IMR-90 (cell line): ENCODE measurements around the gene STARD7. TPM values are rescaled to one million over a fixed set of nuclear protein-coding genes. Genes with fewer than 3 reads are reported as not detected.

Experiments
- ATAC-seq: fragments of 200-7000 bp; cut with Tn5 transposase; 2 replicates; pipeline ENCODE4 v1.9.1; 2020; ENCODE audit warnings: low read depth, mild to moderate bottlenecking, moderate library complexity
- BruUV-seq: library from RNA; stranded (reverse); fragments of 400-500 nt; replicated peaks from 2 replicates; lab custom pipeline; 2021; lab: Mats Ljungman, UMichigan
- CTCF ChIA-PET: fragments of 300-600 bp; formaldehyde crosslinking; extraction: SDS; loops from one replicate; lab custom pipeline; 2021; ENCODE audit warnings: antibody characterized with exemption; lab: Yijun Ruan, JAX
- POLR2A ChIA-PET: fragments of 300-600 bp; sonication (Branson Sonifier 250); formaldehyde crosslinking; loops from one replicate; lab custom pipeline; 2022; ENCODE audit warnings: antibody characterized with exemption; ENCODE audit not compliant: unreplicated experiment; lab: Charles Lee
- DNase-seq: peaks from one replicate; pipeline ENCODE4 v3.0.0; 2013
- H2AFZ ChIP-seq: replicated peaks from 2 replicates; pipeline ENCODE3; 2013; ENCODE audit warnings: low read length, mild to moderate bottlenecking; ENCODE audit not compliant: poor library complexity
- H2AK5ac ChIP-seq: 2 replicates; pipeline ENCODE4 v1.6.1; 2013; ENCODE audit warnings: low read depth, low read length, inconsistent platforms
- H2AK9ac ChIP-seq: replicated peaks from 2 replicates; pipeline ENCODE3; 2013; ENCODE audit warnings: mild to moderate bottlenecking, low read depth, low read length, moderate library complexity; ENCODE audit not compliant: poor library complexity
- H2BK120ac ChIP-seq: 2 replicates; pipeline ENCODE4 v1.6.1; 2013; ENCODE audit warnings: low read depth, low read length, inconsistent platforms
- H2BK15ac ChIP-seq: 3 replicates; pipeline ENCODE4 v1.6.1; 2013; ENCODE audit warnings: low read depth, low read length, inconsistent platforms
- H2BK20ac ChIP-seq: 2 replicates; pipeline ENCODE4 v1.6.1; 2013; ENCODE audit warnings: low read depth, mild to moderate bottlenecking, inconsistent platforms, low read length, moderate library complexity
- H2BK5ac ChIP-seq: 2 replicates; pipeline ENCODE4 v1.6.1; 2013; ENCODE audit warnings: mild to moderate bottlenecking, low read depth, low read length, inconsistent platforms; ENCODE audit not compliant: poor library complexity, severe bottlenecking
- H3K14ac ChIP-seq: replicated peaks from 2 replicates; pipeline ENCODE4 v1.6.1; 2013; ENCODE audit warnings: low read depth, low read length, inconsistent platforms
- H3K18ac ChIP-seq: 2 replicates; pipeline ENCODE4 v1.6.1; 2013; ENCODE audit warnings: low read depth, low read length, control low read depth
- H3K23ac ChIP-seq: 2 replicates; pipeline ENCODE4 v1.6.1; 2013; ENCODE audit warnings: low read depth, low read length, inconsistent platforms
- H3K27ac ChIP-seq: 2 replicates; pipeline ENCODE4 v1.5.1; 2013; ENCODE audit warnings: mild to moderate bottlenecking, control low read depth, low read length; ENCODE audit not compliant: insufficient read depth
- H3K27me3 ChIP-seq: 2 replicates; pipeline ENCODE4 v1.6.1; 2013; ENCODE audit warnings: low read length; ENCODE audit not compliant: control insufficient read depth, insufficient read depth
- H3K36me3 ChIP-seq: 2 replicates; pipeline ENCODE4 v1.6.1; 2013; ENCODE audit warnings: low read length, mixed read lengths; ENCODE audit not compliant: control insufficient read depth, insufficient read depth
- H3K4ac ChIP-seq: 2 replicates; pipeline ENCODE4 v1.6.1; 2013; ENCODE audit warnings: low read depth, low read length, inconsistent platforms
- H3K4me1 ChIP-seq: 2 replicates; pipeline ENCODE4 v1.6.1; 2013; ENCODE audit warnings: low read length, mixed read lengths; ENCODE audit not compliant: control insufficient read depth, insufficient read depth
- H3K4me2 ChIP-seq: 2 replicates; pipeline ENCODE4 v1.6.1; 2013; ENCODE audit warnings: low read depth, mild to moderate bottlenecking, control low read depth, low read length, moderate library complexity
- H3K4me3 ChIP-seq: 2 replicates; pipeline ENCODE4 v1.5.1; 2013; ENCODE audit warnings: low read depth, mild to moderate bottlenecking, control low read depth, low read length, moderate library complexity; ENCODE audit not compliant: insufficient read depth
- H3K56ac ChIP-seq: 2 replicates; pipeline ENCODE4 v1.6.1; 2013; ENCODE audit warnings: low read length, inconsistent platforms; ENCODE audit not compliant: insufficient read depth; ENCODE audit errors: extremely low read depth
- H3K79me1 ChIP-seq, 2 experiments: 2 replicates each; pipeline ENCODE4 v1.6.1; 2013; ENCODE audit warnings: low read length in 2 of 2, inconsistent platforms in 1 of 2, low read depth in 1 of 2
- H3K9ac ChIP-seq: 2 replicates; pipeline ENCODE4 v1.6.1; 2013; ENCODE audit warnings: low read depth, low read length, control low read depth
- H3K9me1 ChIP-seq: 2 replicates; pipeline ENCODE4 v1.6.1; 2013; ENCODE audit warnings: low read length, inconsistent platforms; ENCODE audit not compliant: insufficient read depth
- H3K9me3 ChIP-seq: 2 replicates; pipeline ENCODE4 v1.6.1; 2013; ENCODE audit warnings: low read length; ENCODE audit not compliant: control insufficient read depth, insufficient read depth
- H4K20me1 ChIP-seq: 2 replicates; pipeline ENCODE4 v1.6.1; 2013; ENCODE audit warnings: low read length, inconsistent platforms; ENCODE audit not compliant: insufficient read depth
- H4K5ac ChIP-seq: 2 replicates; pipeline ENCODE4 v1.6.1; 2013; ENCODE audit warnings: mild to moderate bottlenecking, low read depth, low read length, control low read depth
- H4K8ac ChIP-seq, 2 experiments: 2 replicates each; pipeline ENCODE4 v1.6.1; 2013; ENCODE audit warnings: low read depth in 2 of 2, low read length in 2 of 2, control low read depth in 1 of 2, inconsistent platforms in 1 of 2
- H4K91ac ChIP-seq: 2 replicates; pipeline ENCODE4 v1.6.1; 2013; ENCODE audit warnings: low read depth, low read length, inconsistent platforms; ENCODE audit not compliant: insufficient read depth
- BHLHE40 ChIP-seq: fragments of 150-350 bp; IDR thresholded peaks from 2 replicates; pipeline ENCODE4 v1.6.1; 2016; ENCODE audit warnings: mild to moderate bottlenecking, low read depth, low read length
- CEBPB ChIP-seq: IDR thresholded peaks from 2 replicates; pipeline ENCODE4 v1.6.1; 2012; ENCODE audit warnings: low read depth, low read length, improper control_type of control experiment
- CHD1 ChIP-seq: IDR thresholded peaks from 2 replicates; pipeline ENCODE4 v1.6.1; 2012; ENCODE audit warnings: low read depth, low read length, improper control_type of control experiment
- FOS ChIP-seq: fragments of 150-350 bp; IDR thresholded peaks from 2 replicates; pipeline ENCODE4 v1.6.1; 2016; ENCODE audit warnings: low read depth, low read length
- MAFK ChIP-seq: IDR thresholded peaks from 2 replicates; pipeline ENCODE4 v1.6.1; 2012; ENCODE audit warnings: low read depth, low read length, improper control_type of control experiment
- MAZ ChIP-seq: IDR thresholded peaks from 2 replicates; pipeline ENCODE4 v1.6.1; 2012; ENCODE audit warnings: low read depth, mild to moderate bottlenecking, low read length, improper control_type of control experiment, moderate library complexity, borderline replicate concordance
- MXI1 ChIP-seq: IDR thresholded peaks from 2 replicates; pipeline ENCODE4 v1.6.1; 2012; ENCODE audit warnings: low read depth, mild to moderate bottlenecking, low read length, moderate library complexity, borderline replicate concordance
- NFE2L2 ChIP-seq: fragments of 150-350 bp; IDR thresholded peaks from 2 replicates; pipeline ENCODE4 v1.6.1; 2016; ENCODE audit warnings: low read depth, mild to moderate bottlenecking, low read length
- POLR2A ChIP-seq: IDR thresholded peaks from 2 replicates; pipeline ENCODE4 v1.6.1; 2012; ENCODE audit warnings: mild to moderate bottlenecking, low read depth, low read length
- RAD21 ChIP-seq: IDR thresholded peaks from 2 replicates; pipeline ENCODE4 v1.6.1; 2012; ENCODE audit warnings: low read length, improper control_type of control experiment
- RCOR1 ChIP-seq: IDR thresholded peaks from 2 replicates; pipeline ENCODE4 v1.6.1; 2012; ENCODE audit warnings: mild to moderate bottlenecking, low read length, improper control_type of control experiment; ENCODE audit not compliant: insufficient replicate concordance
- RFX5 ChIP-seq: IDR thresholded peaks from 2 replicates; pipeline ENCODE4 v1.8.0; 2012; ENCODE audit warnings: low read depth, mild to moderate bottlenecking, low read length, moderate library complexity
- WGBS, 2 experiments: methylation state at CpG; one replicate each; pipeline versions ENCODE4 v1.1.5 to v1.1.7; 2013; ENCODE audit warnings: missing lambda C conversion rate in 2 of 2; ENCODE audit not compliant: insufficient read length in 1 of 2; ENCODE audit errors: extremely low coverage in 2 of 2; 5-methylcytosine and 5-hydroxymethylcytosine counted together
- dilution Hi-C: fragments of 300-500 bp; cut with HindIII; formaldehyde crosslinking; loops from one replicate; pipeline ENCODE4 v1.14.3; 2018; ENCODE audit warnings: low sequenced_read_pairs; ENCODE audit not compliant: unreplicated experiment
- in situ Hi-C: fragments of 300-500 bp; cut with MboI; formaldehyde crosslinking; loops from 3 replicates; pipeline ENCODE4 v1.14.3; 2019; ENCODE audit warnings: low sequenced_read_pairs, inconsistent platforms, mixed read lengths
- intact Hi-C: fragments of 100-400 bp; cut with micrococcal nuclease; formaldehyde crosslinking; loops from 2 replicates; pipeline ENCODE4 v1.10.0; 2022
- polyA plus RNA-seq, 3 experiments: library from polyadenylated mRNA; depleted of rRNA; stranded (reverse); fragments of >200 nt; gene quantifications; 2 replicates each; pipeline ENCODE4 v1.2.3, GENCODE V29; 2012; ENCODE audit warnings: low replicate concordance in 1 of 3
- total RNA-seq: library from RNA; depleted of rRNA; stranded (reverse); fragments of >200 nt; gene quantifications from 2 replicates; pipeline ENCODE4 v1.2.3, GENCODE V29; 2012
- TF ChIP-seq, protein P1 (sequence below): fragments of 150-350 bp; IDR thresholded peaks from 2 replicates; pipeline ENCODE4 v1.6.1; 2016; ENCODE audit warnings: low read depth, mild to moderate bottlenecking, low read length, moderate library complexity, borderline replicate concordance
- TF ChIP-seq, protein P2 (sequence below): fragments of 150-350 bp; IDR thresholded peaks from 2 replicates; pipeline ENCODE4 v1.6.1; 2017; ENCODE audit warnings: mild to moderate bottlenecking, antibody characterized with exemption, low read length, low read depth

The STARD7 gene
- total and polyA plus RNA-seq, 2 of the 4 experiments (the other 2 are of a cell fraction): 61.7 to 138 TPM

DNA sequence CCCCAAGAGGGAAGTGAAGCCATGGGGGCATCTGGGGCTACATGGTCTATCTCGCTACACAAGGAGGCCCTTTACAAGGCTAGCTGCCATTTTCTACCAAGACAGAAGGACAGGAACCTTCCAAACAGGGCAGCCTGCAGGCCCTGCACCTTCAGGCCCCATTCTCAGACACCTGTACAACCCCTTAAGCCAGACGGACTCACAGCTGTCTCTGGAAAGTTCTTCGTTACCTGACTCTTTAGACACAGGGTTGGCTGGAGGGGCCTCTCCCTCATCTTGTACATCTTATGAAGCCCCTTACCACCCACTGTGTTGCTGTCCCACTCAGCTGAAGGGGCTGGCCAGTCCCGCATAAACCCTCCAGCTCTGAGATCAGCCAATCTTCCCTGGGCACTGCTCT is 40.0 kb upstream of the STARD7 start:
- no peaks in the 10 kb centered on the region for H3K27me3 ChIP-seq
- H4K8ac ChIP-seq: no peak overlapping the region
- peaks cover 7% of the 10 kb centered on the region for H4K20me1 ChIP-seq
- TF ChIP-seq MAZ (no peak), POLR2A (no peak), RFX5 (no peak), CHD1 (no peak), MXI1 (no peak), NFE2L2 (no peak), BHLHE40 (no peak), FOS (no peak), MAFK (no peak), RCOR1 (no peak), RAD21 (no peak), CEBPB (no peak)
- TF ChIP-seq, protein P1, sequence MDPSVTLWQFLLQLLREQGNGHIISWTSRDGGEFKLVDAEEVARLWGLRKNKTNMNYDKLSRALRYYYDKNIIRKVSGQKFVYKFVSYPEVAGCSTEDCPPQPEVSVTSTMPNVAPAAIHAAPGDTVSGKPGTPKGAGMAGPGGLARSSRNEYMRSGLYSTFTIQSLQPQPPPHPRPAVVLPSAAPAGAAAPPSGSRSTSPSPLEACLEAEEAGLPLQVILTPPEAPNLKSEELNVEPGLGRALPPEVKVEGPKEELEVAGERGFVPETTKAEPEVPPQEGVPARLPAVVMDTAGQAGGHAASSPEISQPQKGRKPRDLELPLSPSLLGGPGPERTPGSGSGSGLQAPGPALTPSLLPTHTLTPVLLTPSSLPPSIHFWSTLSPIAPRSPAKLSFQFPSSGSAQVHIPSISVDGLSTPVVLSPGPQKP: no peak
- TF ChIP-seq, protein P2, sequence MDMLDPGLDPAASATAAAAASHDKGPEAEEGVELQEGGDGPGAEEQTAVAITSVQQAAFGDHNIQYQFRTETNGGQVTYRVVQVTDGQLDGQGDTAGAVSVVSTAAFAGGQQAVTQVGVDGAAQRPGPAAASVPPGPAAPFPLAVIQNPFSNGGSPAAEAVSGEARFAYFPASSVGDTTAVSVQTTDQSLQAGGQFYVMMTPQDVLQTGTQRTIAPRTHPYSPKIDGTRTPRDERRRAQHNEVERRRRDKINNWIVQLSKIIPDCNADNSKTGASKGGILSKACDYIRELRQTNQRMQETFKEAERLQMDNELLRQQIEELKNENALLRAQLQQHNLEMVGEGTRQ: no peak
- no TSS peak for BruUV-seq
- H3K79me1 ChIP-seq: peaks cover 7 to 16% of the 10 kb centered on the region in 2 experiments; a peak in 3 of 4 replicates
- H3K4me1 ChIP-seq: peaks cover 11% of the 10 kb centered on the region
- H3K4me2 ChIP-seq: no peak overlapping the region
- H2AK5ac ChIP-seq: no peak overlapping the region
- no peak overlapping the region for H3K4me3 ChIP-seq
- H3K18ac ChIP-seq: no peak overlapping the region
- WGBS, 2 experiments: 90% methylated on average over 2 of the region's 4 CpGs; no CpG with 5 or more reads in 1 of the 2 experiments
- H4K91ac ChIP-seq: no peak overlapping the region
- no peak overlapping the region for H3K23ac ChIP-seq
- H2BK15ac ChIP-seq: no peak overlapping the region
- in situ Hi-C loops (no loop called here), intact Hi-C loops (no loop called here), dilution Hi-C loops (no loop called here)
- H2AK9ac ChIP-seq: no peak overlapping the region
- H3K27ac ChIP-seq: no peak overlapping the region
- H3K9me3 ChIP-seq: peaks cover 2% of the 10 kb centered on the region; the same call in 1 of the 2 replicates
- peaks cover 29% of the 10 kb centered on the region for H3K9me1 ChIP-seq
- no peak overlapping the region for H2BK120ac ChIP-seq
- H3K4ac ChIP-seq: no peak overlapping the region
- no peak for ATAC-seq
- H3K36me3 ChIP-seq: peaks cover 18% of the 10 kb centered on the region
- H4K5ac ChIP-seq: no peak overlapping the region
- H3K56ac ChIP-seq: no peak overlapping the region
- H2BK20ac ChIP-seq: no peak overlapping the region
- H2AFZ ChIP-seq: no peak overlapping the region
- CTCF ChIA-PET: no interaction called here
- H3K9ac ChIP-seq: no peak overlapping the region
- POLR2A ChIA-PET: no interaction called here
- no peak overlapping the region for H3K14ac ChIP-seq
- DNase-seq: no peak
- no peak overlapping the region for H2BK5ac ChIP-seq
